CD4-positive, alpha-beta T cell treated with Interleukin-6 at 100 ng/mL for 8 hours (primary cell): Measurements from ENCODE around the gene MYOM1.
A peak's percentile ranks its signal among the peaks of the same experiment; 100 is the strongest.
"Not testable (repeated sequence)": the region's sequence is repeated elsewhere in the genome, so short reads cannot be mapped to it uniquely, and the experiment has no call there.

Experiments
- DNase-seq: peaks from one replicate; pipeline ENCODE4 v3.0.0-alpha.2; 2020; ENCODE audit warnings: mixed read lengths, low spot score

Gene MYOM1

DNA sequence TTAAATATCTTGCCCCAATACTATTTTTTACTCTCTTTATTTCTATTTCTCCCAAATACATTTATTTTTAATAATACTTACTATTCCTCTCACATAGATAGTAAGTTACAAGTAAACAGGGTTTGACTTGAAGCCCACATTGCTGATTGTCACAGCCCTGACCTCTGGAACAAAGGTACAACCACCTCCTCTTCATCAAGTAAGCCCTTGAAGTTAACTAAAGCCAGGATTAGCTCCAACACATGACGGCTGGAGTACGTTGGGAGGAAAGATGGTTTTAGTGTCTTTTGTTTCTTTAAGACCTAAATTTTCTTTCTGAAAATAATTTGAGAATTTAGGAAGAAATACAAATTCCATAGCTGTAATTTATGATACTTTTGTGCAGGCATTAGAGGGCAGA, 949 bp downstream of the MYOM1 start:
- DNase-seq: no peak

GRCh38 chr18:3217948-3218647, 1.7 kb downstream of the MYOM1 start:
- DNase-seq: no peak

DNA sequence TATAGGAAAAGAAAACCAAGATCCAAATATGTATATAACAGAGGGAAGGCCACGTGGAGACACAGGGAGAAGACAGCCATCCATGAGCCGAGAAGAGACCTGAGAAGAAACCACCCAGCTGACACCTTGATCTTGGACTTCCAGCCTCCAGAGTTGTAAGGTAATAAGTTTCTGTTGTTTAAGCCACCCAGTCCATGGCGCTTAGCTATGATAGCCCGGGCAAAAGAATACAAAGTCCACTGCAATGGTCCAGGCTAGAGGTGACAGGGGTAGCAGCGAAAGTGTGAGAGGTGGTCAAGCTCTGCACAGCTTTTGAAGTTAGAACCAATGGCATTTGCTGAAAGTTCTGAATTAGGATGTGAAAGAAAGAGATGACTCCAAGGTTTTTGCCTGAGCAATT, 2.8 kb downstream of the MYOM1 start:
- DNase-seq: no peak

GRCh38 chr18:3214855-3215637, 4.7 kb downstream of the MYOM1 start:
- DNase-seq: no peak

GRCh38 chr18:3213300-3214059, 6.3 kb downstream of the MYOM1 start:
- peak; percentile 8 for DNase-seq

DNA sequence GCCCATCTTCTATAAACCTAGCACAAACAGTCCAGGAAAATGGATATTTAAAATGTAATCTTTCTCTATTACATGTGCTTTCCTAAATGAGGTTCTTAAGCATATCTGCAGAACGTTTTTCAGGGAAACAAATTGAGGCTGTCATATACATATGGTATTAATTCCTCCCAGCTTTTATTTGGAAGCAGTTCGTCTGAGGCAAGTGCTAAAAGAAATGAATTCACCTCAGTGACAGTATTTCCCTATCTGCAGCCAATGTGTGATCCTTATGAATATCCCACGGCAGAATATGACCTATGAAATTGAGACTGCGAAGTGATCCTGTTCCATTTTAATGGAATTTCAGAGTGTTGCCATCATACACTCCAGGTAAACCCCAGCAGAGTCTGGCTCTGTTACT, 7.1 kb downstream of the MYOM1 start:
- no peak for DNase-seq

- DNase-seq: no peak
Measured at GRCh38 chr18:3211236-3211992, 8.4 kb downstream of the MYOM1 start.

GRCh38 chr18:3209859-3210569, 9.8 kb downstream of the MYOM1 start:
- no peak for DNase-seq

- no peak for DNase-seq
Measured at GRCh38 chr18:3207565-3207964, 12.2 kb downstream of the MYOM1 start.

- no peak for DNase-seq
Measured at GRCh38 chr18:3205239-3205638, 14.5 kb downstream of the MYOM1 start.

DNA sequence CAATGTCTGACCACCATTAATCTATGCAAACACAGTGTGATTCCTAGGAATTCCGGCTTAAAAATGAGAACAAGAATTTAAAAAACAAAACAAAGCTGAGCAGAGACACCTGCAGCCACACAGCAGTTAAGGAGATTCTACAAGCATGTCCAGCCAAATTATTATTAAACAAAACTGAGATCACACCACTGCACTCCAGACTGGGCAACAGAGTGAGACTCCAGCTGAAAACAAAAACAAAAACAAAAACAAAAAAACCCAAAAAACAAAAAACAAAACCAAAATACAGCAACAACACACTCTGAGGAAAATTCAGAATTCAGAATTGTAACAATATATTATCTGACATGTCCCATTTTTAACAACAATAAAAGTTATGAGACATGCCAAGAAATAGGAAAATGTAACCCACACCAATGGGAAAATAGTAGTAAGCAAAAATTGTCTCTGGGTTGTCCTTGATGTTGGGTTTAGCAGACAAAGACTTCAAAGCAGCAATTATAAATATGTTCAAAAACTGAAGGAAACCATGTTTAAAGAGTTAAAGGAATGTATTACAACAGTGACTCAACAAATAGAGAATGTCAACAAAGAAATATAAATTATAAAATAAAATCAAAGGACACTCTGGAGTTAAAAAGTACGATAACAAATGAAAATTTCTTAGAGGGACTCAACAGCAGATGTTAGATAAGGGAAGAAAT, 19.7 kb downstream of the MYOM1 start:
- DNase-seq: no peak

DNA sequence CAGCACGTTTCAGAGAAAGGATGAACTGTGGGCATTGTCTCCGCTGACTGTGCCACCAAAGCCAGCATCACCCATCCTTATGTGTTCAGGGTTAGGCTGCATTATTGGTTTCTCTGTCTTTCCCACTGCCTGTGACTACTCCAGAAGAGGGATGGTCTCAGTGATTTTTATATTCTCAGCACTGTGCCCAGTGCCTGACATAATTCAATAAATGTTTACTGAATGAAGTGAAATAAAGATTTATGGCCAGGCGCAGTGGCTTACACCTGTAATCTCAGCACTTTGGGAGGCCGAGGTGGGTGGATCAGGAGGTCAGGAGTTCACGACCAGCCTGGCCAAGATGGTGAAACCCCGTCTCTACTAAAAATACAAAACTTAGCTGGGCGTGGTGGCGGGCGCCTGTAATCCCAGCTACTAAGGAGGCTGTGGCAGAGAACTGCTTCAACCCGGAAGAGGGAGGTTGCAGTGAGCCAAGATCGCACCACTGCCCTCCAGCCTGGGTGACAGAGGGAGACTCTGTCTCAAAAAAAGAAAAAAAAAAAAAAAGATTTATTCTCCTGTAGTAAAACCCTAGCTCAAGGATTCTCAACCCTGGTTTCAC, 21.4 kb downstream of the MYOM1 start:
- DNase-seq: not testable (repeated sequence)

DNA sequence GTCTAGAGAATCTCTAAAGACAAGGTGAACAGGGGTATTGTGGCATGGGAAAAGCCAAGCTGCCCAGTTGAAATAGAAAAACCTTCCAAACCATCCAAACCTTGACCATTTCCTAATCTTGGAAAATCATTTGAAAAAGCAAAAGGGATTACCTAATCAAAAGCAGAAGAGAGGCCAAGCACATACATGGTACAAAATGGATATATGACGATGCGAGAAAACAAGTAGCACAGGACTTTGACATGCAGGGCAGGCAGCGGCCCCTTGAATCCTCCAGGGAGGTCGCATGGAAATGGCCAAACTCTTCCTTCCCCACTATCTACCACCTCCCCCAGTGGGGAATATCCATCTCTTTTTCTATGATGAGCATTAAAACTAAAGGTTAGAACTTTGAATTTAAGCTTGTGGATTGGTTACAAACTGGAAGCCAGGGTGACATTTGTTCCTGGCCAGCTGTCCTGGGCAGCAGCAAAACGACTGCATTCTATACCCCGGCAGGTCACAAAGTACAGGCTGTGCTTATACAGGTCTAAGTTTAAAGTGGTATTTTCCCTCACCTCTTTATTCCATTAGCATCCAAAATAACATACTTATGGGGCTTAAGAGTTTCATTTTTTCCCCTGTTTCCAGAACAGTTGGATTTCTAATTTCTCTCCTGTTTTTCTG, 24.7 kb downstream of the MYOM1 start:
- no peak for DNase-seq

DNA sequence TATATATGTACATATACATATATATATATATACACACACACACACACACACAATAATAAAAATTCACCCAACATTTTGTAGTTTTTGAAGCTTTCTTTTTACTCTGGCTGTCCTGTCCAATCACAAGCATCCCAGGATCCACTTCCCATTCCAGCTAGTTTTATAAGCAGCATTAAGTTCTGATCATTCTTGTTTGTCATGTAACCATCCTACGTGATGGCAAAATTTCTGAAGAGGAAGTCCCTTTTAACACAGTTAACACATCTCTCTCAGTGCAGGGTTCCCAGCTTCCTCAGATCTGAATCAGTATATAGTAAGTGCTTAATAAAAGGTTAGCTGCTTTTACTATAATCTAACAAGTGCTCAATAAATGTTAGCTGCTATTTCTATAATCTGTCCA, 26.4 kb downstream of the MYOM1 start:
- DNase-seq: no peak

- DNase-seq: no peak
Measured at GRCh38 chr18:3192752-3193151, 27.0 kb downstream of the MYOM1 start.

DNA sequence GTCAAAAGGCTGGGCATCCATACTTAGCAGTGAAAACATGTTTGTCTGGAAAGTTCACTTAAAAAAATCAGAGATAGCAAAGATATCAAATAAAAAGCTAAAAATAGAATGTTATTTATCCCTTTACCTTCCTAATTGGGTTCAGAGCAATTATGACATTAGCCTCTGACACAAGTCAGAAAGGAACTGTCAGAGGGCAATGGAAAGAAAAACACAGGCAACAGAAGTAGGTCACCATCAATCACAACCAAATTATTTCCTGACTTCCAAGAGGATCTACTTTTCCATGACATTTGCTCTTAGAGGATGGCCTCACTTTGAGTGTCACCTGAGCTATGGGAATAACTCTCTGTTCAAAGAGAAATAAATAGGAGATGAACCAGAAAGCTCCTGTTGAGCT, 27.5 kb downstream of the MYOM1 start:
- no peak for DNase-seq

DNA sequence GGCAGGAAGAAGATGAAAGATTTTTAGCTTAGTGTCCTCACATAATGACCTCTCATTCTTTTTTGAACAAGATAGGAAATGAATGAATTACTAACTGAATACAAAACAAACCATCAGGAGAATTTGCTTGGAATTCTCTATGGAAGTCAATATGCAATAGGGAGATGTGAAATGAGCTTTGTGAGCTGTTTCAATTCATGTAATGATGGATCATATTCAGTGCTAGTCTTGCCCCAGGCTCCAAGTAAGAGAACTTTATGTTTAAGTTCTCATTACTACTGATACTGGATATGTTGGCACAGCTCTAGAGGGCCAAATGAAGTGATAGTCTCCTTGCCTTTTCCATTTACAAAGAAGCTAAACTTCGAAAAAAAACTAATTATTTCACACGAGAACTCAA, 29.2 kb downstream of the MYOM1 start:
- no peak for DNase-seq

DNA sequence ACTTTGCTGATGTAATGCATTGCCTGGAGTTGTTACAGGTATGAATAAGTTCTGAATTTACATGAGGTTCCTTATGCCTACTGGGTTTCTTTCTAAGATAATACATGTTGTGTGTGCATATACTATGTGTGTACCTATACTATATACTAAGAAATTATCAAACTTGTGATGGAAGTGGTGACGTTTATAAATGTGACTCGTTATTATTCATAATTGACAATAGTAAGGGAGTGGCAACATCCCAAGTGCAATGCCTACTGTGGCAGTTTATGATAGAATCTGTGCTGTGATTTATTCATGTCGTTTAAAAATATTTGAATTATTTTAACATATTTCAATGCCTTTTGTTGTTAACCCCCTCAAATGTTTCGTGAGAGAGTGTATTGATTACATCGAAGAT, 29.9 kb downstream of the MYOM1 start:
- no peak for DNase-seq

GRCh38 chr18:3186678-3187658, 32.8 kb downstream of the MYOM1 start:
- DNase-seq: no peak
